A673 (cell line): ENCODE results near the gene PRXL2A.

Experiments used
- CTCF ChIP-seq: fragments of 300-800, 200-600 bp; sonication (generic); conservative IDR thresholded peaks from 2 replicates; pipeline ENCODE4 v1.5.1; 2017; ENCODE audit warnings: low read depth, mild to moderate bottlenecking, antibody characterized with exemption, low read length, moderate library complexity, mixed read lengths
- EZH2 ChIP-seq: fragments of 200-600 bp; sonication (generic); IDR thresholded peaks from 2 replicates; pipeline ENCODE4 v1.6.1; 2017; ENCODE audit warnings: borderline replicate concordance, low read depth, mild to moderate bottlenecking, mixed read lengths, antibody characterized with exemption, low read length; ENCODE audit not compliant: poor library complexity, severe bottlenecking

- TF ChIP-seq CTCF (no peak), EZH2 (no peak)
Observed at GRCh38 chr10:80411681-80412220, 3.4 kb downstream of the PRXL2A start.
